HL-60 (cell line): ENCODE data around the gene TFAP2E.
"Not testable (repeated sequence)": the region's sequence is repeated elsewhere in the genome, so short reads cannot be mapped to it uniquely, and the experiment has no call there.

Source experiments
- DNase-seq, 2 experiments: peaks; one replicate each; pipeline ENCODE4 v3.0.0-alpha.2; 2010 to 2020; ENCODE audit warnings: low read depth in 1 of 2, low spot score in 1 of 2
- H3K27ac ChIP-seq: fragments of 250-450 bp; sonication (Bioruptor Pico); replicated peaks from 2 replicates; pipeline ENCODE4 v1.5.1; 2020; ENCODE audit warnings: mild to moderate bottlenecking, moderate library complexity
- H3K27me3 ChIP-seq: fragments of 250-450 bp; sonication (Bioruptor Pico); 2 replicates; pipeline ENCODE4 v1.5.1; 2021; ENCODE audit warnings: mild to moderate bottlenecking, moderate library complexity; ENCODE audit not compliant: insufficient read depth, poor library complexity, severe bottlenecking
- H3K4me3 ChIP-seq: replicated peaks from 2 replicates; pipeline ENCODE4 v1.5.1; 2011; ENCODE audit warnings: mild to moderate bottlenecking, control low read depth, low read length; ENCODE audit not compliant: insufficient read depth
- GABPA ChIP-seq: IDR thresholded peaks from 2 replicates; pipeline ENCODE4 v1.6.1; 2012; ENCODE audit warnings: low read depth
- POLR2AphosphoS5 ChIP-seq: IDR thresholded peaks from 2 replicates; pipeline ENCODE4 v1.6.1; 2012; ENCODE audit warnings: low read depth
- SPI1 ChIP-seq: IDR thresholded peaks from 2 replicates; pipeline ENCODE4 v1.6.1; 2012; ENCODE audit warnings: low read depth, mild to moderate bottlenecking, borderline replicate concordance
- TF ChIP-seq, protein P1 (sequence below): IDR thresholded peaks from 2 replicates; pipeline ENCODE4 v1.6.1; 2012; ENCODE audit warnings: low read depth; ENCODE audit not compliant: insufficient replicate concordance
- TF ChIP-seq, protein P2 (sequence below): IDR thresholded peaks from one replicate; pipeline ENCODE4 v1.5.1; 2011; ENCODE audit warnings: low read length, control low read depth, inconsistent platforms; ENCODE audit not compliant: insufficient read depth

Gene TFAP2E

DNA sequence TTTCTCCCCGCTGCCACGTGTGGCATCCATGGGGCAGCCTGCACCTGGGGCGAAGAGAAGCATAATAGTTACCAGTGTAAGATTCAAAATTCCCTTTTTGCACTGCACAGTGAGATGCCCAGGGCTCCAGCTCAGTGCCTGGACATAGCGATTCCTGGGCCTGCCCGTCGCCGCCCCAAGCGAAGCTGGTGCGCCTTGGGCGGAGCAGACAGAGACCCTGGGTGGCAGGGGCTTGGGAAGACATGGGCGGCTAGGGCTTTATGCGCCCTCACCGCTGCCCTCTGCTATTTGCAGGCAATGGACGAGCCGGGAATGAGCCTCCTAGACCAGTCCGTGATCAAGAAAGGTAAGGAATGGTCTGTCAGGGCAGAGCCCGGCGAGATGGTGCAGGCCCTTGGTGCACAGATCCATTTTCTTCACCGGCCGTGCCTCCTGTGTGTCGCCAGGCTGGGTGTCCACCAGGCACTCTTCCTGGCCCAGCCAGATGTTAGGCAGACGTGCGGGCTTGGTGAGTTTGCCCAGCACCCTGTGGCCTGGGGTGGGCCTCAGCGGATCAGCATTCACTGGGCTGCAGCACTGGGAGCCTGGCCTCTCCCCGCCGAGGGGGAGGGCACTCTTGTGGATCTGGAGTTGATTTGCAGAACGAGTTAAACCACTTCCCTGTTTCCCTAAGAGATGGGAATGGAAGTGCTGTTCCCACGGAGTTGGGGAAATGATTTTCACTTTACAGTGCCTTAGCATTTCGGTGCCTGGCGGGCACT lies 1.7 kb downstream of the TFAP2E start:
- Histone ChIP-seq H3K27ac (no peak overlapping the region), H3K27me3 (no peaks in the 10 kb centered on the region), H3K4me3 (no peak overlapping the region)
- DNase-seq: no peak
- TF ChIP-seq SPI1: peak; percentile 17; the same call in 1 of the 2 replicates
- TF ChIP-seq, protein P1, sequence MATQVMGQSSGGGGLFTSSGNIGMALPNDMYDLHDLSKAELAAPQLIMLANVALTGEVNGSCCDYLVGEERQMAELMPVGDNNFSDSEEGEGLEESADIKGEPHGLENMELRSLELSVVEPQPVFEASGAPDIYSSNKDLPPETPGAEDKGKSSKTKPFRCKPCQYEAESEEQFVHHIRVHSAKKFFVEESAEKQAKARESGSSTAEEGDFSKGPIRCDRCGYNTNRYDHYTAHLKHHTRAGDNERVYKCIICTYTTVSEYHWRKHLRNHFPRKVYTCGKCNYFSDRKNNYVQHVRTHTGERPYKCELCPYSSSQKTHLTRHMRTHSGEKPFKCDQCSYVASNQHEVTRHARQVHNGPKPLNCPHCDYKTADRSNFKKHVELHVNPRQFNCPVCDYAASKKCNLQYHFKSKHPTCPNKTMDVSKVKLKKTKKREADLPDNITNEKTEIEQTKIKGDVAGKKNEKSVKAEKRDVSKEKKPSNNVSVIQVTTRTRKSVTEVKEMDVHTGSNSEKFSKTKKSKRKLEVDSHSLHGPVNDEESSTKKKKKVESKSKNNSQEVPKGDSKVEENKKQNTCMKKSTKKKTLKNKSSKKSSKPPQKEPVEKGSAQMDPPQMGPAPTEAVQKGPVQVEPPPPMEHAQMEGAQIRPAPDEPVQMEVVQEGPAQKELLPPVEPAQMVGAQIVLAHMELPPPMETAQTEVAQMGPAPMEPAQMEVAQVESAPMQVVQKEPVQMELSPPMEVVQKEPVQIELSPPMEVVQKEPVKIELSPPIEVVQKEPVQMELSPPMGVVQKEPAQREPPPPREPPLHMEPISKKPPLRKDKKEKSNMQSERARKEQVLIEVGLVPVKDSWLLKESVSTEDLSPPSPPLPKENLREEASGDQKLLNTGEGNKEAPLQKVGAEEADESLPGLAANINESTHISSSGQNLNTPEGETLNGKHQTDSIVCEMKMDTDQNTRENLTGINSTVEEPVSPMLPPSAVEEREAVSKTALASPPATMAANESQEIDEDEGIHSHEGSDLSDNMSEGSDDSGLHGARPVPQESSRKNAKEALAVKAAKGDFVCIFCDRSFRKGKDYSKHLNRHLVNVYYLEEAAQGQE: no peak
- TF ChIP-seq, protein P2, sequence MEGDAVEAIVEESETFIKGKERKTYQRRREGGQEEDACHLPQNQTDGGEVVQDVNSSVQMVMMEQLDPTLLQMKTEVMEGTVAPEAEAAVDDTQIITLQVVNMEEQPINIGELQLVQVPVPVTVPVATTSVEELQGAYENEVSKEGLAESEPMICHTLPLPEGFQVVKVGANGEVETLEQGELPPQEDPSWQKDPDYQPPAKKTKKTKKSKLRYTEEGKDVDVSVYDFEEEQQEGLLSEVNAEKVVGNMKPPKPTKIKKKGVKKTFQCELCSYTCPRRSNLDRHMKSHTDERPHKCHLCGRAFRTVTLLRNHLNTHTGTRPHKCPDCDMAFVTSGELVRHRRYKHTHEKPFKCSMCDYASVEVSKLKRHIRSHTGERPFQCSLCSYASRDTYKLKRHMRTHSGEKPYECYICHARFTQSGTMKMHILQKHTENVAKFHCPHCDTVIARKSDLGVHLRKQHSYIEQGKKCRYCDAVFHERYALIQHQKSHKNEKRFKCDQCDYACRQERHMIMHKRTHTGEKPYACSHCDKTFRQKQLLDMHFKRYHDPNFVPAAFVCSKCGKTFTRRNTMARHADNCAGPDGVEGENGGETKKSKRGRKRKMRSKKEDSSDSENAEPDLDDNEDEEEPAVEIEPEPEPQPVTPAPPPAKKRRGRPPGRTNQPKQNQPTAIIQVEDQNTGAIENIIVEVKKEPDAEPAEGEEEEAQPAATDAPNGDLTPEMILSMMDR: no peak
- TF ChIP-seq GABPA: no peak
- TF ChIP-seq POLR2AphosphoS5: no peak

DNA sequence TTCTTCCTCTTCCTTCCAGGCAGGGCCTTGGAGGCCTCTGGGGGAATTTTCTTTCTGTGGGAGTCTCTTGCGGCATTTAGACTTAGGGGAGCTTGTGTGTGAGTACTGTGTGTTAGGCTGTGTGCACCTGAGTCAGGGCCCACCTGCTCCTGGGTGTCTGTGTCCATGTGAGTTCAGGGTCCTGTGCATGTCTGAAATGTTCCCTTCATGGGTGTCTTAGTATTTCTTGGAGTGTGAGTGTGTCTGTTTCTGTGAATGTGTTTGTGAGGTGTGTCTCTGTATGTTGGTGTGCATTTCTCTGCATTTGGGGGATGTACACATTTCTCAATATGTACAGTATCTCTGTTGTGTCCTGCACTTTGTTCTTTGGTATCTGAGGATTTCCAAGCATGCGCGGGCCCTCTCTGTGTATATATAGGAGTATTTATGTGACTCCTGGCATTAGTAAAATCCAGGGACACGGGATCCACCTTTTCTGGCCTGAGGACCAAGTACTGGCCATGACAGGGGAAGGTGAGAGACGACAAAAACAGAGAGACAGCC lies 2.4 kb downstream of the TFAP2E start:
- Histone ChIP-seq H3K27ac (peak overlapping the region; percentile 34), H3K4me3 (no peak overlapping the region), H3K27me3 (no peaks in the 10 kb centered on the region)
- no peak for TF ChIP-seq POLR2AphosphoS5
- TF ChIP-seq, protein P2: no peak
- TF ChIP-seq GABPA: no peak
- TF ChIP-seq SPI1: no peak
- TF ChIP-seq, protein P1: no peak
- DNase-seq: no peak

DNA sequence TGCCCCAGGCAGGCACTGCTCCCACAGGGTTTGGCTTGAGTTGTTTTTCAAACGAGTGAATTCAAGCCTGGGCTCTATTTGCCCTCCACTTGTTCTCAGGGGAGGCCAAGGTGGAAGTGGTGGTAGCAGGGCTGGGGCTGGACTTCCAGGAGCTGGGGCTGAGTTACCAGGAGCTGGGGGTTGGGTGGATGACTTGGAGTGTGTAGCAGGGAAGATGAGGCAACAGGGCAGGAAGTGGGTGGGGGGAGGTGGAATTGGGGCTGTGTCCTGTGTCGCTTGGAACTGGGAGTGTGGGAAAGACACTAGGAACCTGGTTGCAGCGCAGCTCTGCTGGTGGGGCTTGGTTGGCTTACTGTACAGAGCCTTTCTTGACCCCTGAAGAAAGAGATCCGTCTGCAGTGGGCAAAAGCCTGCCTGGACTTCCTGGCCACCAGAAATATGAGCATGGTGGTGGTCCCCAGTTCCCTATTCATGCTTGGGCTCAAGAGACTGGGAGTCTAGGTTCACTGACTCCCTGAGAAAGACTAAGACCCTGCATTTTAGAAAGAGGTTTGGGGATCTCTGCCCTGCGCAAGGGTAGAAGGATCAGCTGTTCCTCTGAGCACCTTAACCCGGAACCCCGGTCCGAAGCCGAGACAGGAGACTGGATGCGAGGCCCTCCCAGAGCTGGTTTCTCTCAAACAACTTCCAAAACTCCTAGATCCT lies 3.1 kb downstream of the TFAP2E start:
- DNase-seq: peak in 1 of 2 experiments; percentile 56
- H3K27me3 ChIP-seq: no peaks in the 10 kb centered on the region
- H3K4me3 ChIP-seq: no peak overlapping the region
- peak overlapping the region; percentile 34 for H3K27ac ChIP-seq
- no peak for TF ChIP-seq POLR2AphosphoS5
- TF ChIP-seq, protein P1: no peak

DNA sequence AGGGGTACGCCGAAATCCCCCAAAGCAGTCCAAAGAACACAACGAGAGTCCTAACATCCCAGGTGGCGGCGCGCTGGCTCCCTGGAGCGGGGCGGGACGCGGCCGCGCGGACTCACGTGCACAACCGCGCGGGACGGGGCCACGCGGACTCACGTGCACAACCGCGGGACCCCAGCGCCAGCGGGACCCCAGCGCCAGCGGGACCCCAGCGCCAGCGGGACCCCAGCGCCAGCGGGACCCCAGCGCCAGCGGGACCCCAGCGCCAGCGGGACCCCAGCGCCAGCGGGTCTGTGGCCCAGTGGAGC lies 3.6 kb downstream of the TFAP2E start:
- not testable (repeated sequence) for H3K4me3 ChIP-seq, H3K27me3 ChIP-seq, DNase-seq
- H3K27ac ChIP-seq: peak overlapping the region; percentile 34; the same call in 1 of the 2 replicates
